ENCODE results near the gene LRP8. TPM values are rescaled to one million over a fixed set of nuclear protein-coding genes. Genes with fewer than 3 reads are reported as not detected.
A peak's percentile ranks its signal among the peaks of the same experiment; 100 is the strongest.

The LRP8 gene
- polyA plus RNA-seq, 1 of the 3 experiments (the other 2 are of a cell fraction): 19.9 TPM

DNA sequence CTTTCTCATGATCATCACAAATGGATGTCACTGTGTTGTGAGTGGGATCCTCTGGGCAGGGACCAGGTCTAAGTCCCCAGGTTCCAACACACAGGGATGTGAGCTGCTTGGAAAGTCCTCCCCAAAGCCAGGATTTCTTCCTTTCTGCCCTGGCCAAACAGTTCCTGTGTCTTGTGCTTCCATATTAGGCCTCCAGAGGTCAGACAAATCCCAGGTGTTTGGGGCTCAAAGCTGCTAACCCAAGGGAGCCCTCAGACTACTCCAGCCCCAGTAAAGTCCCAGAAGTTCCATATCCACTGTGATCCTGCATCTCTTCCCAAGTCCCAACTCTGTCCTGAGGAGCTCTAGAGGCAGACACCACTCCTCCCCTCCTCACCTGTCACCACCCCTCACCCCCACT is 61.8 kb downstream of the LRP8 start:
- Histone ChIP-seq H3K9me3 (no peaks in the 10 kb centered on the region), H4K20me1 (ENCODE audit: insufficient read depth) (no peaks in the 10 kb centered on the region), H3K9me2 (no peaks in the 10 kb centered on the region), H3K36me3 (replicated peaks in 1 of 2; ENCODE audit: control insufficient read depth in 1 of 2, insufficient read depth in 2 of 2, low read length in 1 of 2) (peaks cover 1 to 47% of the 10 kb centered on the region in 2 experiments), H3K4me1 (ENCODE audit: control insufficient read depth in 1 of 2, insufficient read depth in 2 of 2, low read depth in 1 of 2, low read length in 1 of 2) (no peaks in the 10 kb centered on the region), H3K27me3 (ENCODE audit: insufficient read depth) (no peaks in the 10 kb centered on the region), H3K9ac (no peak overlapping the region), H3F3A (replicated peaks; ENCODE audit: insufficient read depth) (no peaks in the 10 kb centered on the region), H3K27ac (ENCODE audit: low read depth in 2 of 2, low read length in 1 of 2) (no peak overlapping the region), H3K4me3 (ENCODE audit: low read depth in 2 of 2, low read length in 1 of 2) (no peak overlapping the region), H3K79me2 (ENCODE audit: insufficient read depth) (no peaks in the 10 kb centered on the region), H2AFZ (ENCODE audit: low read depth) (no peak overlapping the region), H3K4me2 (no peak overlapping the region)
- TF ChIP-seq RAD21 (IDR thresholded peaks at IDR 0.05; ENCODE audit: low read length) (peak; percentile 50), SMC3 (IDR thresholded peaks at IDR 0.05; ENCODE audit: low read depth, low read length) (peak; percentile 22; the same call in 1 of the 2 replicates), RXRA (IDR thresholded peaks at IDR 0.05; ENCODE audit: borderline replicate concordance, low read depth) (no peak), CTCF (IDR thresholded peaks at IDR 0.05) (peak; percentile 37)
- TF ChIP-seq, protein P1, sequence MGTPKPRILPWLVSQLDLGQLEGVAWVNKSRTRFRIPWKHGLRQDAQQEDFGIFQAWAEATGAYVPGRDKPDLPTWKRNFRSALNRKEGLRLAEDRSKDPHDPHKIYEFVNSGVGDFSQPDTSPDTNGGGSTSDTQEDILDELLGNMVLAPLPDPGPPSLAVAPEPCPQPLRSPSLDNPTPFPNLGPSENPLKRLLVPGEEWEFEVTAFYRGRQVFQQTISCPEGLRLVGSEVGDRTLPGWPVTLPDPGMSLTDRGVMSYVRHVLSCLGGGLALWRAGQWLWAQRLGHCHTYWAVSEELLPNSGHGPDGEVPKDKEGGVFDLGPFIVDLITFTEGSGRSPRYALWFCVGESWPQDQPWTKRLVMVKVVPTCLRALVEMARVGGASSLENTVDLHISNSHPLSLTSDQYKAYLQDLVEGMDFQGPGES (IDR thresholded peaks at IDR 0.05; ENCODE audit: low read depth, low read length): no peak
- ChIA-PET CTCF (interaction anchor here (0.8 to 5.0 kb wide), 6 partner anchors 9 to 220 kb away, joined by 3 to 24 read pairs (median 4); no protein-coding TSS in a partner anchor), POLR2A (no interaction called here)
- no peak for DNase-seq

DNA sequence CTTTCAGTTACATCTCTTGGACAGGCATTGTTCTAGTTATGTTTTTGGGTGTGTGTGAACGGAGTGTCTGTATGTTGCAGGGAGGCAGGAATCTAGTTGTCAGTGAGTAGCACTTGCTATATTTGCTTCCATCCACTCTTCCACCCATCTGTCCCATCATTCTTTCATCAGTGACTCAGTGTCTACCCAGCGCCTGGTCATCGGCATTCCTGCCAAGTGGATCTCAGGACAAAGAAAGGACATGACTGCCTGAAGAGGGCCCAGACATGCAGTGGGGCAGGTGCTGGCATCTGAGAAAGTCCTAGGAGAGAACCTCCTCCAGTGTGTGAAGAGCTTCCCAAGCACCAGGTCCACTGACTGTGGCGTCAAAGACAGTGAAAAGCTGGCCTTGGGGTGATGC is 62.3 kb downstream of the LRP8 start:
- H2AFZ ChIP-seq (ENCODE audit: low read depth): no peak overlapping the region
- H3K4me1 ChIP-seq (ENCODE audit: control insufficient read depth in 1 of 2, insufficient read depth in 2 of 2, low read depth in 1 of 2, low read length in 1 of 2): no peaks in the 10 kb centered on the region
- no peak overlapping the region for H3K9ac ChIP-seq
- H3F3A ChIP-seq (replicated peaks; ENCODE audit: insufficient read depth): no peaks in the 10 kb centered on the region
- WGBS (ENCODE audit: low lambda C conversion rate): 92% methylated on average over 4 of the region's 4 CpGs
- no peak overlapping the region for H3K4me2 ChIP-seq
- TF ChIP-seq RXRA (IDR thresholded peaks at IDR 0.05; ENCODE audit: borderline replicate concordance, low read depth): no peak
- no peak for TF ChIP-seq YY1 (IDR thresholded peaks at IDR 0.05; ENCODE audit: low read depth)
- TF ChIP-seq TEAD4 (IDR thresholded peaks at IDR 0.05; ENCODE audit: borderline replicate concordance, insufficient read depth): no peak
- no peak for TF ChIP-seq SIN3A (IDR thresholded peaks at IDR 0.05; ENCODE audit: borderline replicate concordance, low read depth, low read length)
- TF ChIP-seq EP300 (IDR thresholded peaks at IDR 0.05; ENCODE audit: borderline replicate concordance in 1 of 2, low read depth in 1 of 2, low read length in 1 of 2): no peak
- TF ChIP-seq FOSL2 (IDR thresholded peaks at IDR 0.05; ENCODE audit: borderline replicate concordance, low read depth): no peak
- TF ChIP-seq RAD21 (IDR thresholded peaks at IDR 0.05; ENCODE audit: low read length): no peak
- no peak for TF ChIP-seq GABPA (IDR thresholded peaks at IDR 0.05; ENCODE audit: low read depth)
- TF ChIP-seq, protein P1 (IDR thresholded peaks at IDR 0.05; ENCODE audit: low read depth, low read length): no peak
- H3K9me3 ChIP-seq: no peaks in the 10 kb centered on the region
- H3K4me3 ChIP-seq (ENCODE audit: low read depth in 2 of 2, low read length in 1 of 2): no peak overlapping the region
- H3K9me2 ChIP-seq: no peaks in the 10 kb centered on the region
- H3K79me2 ChIP-seq (ENCODE audit: insufficient read depth): no peaks in the 10 kb centered on the region
- CTCF ChIA-PET: interaction anchor here (1.2 to 5.0 kb wide), 4 partner anchors 10 to 130 kb away, joined by 3 to 24 read pairs (median 12); no protein-coding TSS in a partner anchor
- POLR2A ChIA-PET: no interaction called here
- H4K20me1 ChIP-seq (ENCODE audit: insufficient read depth): no peaks in the 10 kb centered on the region
- no peaks in the 10 kb centered on the region for H3K27me3 ChIP-seq (ENCODE audit: insufficient read depth)
- DNase-seq: no peak
- H3K36me3 ChIP-seq (replicated peaks in 1 of 2; ENCODE audit: control insufficient read depth in 1 of 2, insufficient read depth in 2 of 2, low read length in 1 of 2): peaks cover 6 to 50% of the 10 kb centered on the region in 2 experiments
- no peak overlapping the region for H3K27ac ChIP-seq (ENCODE audit: low read depth in 2 of 2, low read length in 1 of 2)

All from SK-N-SH (cell line).